ENCODE results near the gene SLC2A6.

Gene SLC2A6

GRCh38 chr9:133495327-133496293 lies 16.7 kb upstream of the SLC2A6 start:
- TF ChIP-seq ZNF274 (IDR thresholded peaks at IDR 0.05; ENCODE audit: low read depth, low read length): no peak

DNA sequence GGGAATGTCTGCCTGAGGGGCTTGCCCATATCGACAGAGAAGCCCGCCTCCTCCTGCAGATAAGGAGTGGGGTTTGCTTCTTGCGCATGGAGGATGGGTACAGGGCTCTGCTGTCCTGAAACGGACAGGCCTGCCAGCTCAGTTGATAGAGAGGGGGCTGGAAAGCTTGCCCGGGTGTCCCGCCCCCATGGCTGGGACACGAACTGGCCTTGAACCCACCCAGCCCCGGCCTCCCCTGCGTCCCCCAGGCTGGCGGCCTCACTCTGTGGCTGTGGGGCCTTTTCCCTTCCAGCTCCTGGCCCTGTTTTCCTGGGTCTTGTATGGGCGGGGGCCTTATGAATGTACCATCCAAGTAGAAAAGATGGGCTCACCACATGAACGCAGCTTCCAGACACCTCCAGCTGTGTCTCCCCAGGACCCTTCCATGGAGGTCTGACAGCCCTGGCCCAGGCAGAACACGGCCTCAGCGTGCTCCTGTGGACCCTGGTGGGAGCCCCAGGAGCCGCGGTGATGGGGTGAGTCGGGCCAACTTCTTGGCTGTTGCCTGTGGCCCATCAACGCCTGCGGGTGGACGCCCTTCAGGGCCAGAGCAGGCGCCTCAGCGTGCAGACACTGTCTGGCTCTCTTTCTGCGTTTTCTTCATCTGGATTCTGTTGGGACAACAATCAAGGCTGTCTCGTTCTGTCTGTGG lies 15.9 kb upstream of the SLC2A6 start:
- TF ChIP-seq ZNF274 (IDR thresholded peaks at IDR 0.05; ENCODE audit: low read depth, low read length): no peak
- H3K4me3 ChIP-seq (ENCODE audit: low read length): no peak overlapping the region

More at GRCh38 chr9:133495327-133496293, 16.7 kb upstream of the SLC2A6 start:
- no peak overlapping the region for H3K4me3 ChIP-seq (ENCODE audit: low read length)

DNA sequence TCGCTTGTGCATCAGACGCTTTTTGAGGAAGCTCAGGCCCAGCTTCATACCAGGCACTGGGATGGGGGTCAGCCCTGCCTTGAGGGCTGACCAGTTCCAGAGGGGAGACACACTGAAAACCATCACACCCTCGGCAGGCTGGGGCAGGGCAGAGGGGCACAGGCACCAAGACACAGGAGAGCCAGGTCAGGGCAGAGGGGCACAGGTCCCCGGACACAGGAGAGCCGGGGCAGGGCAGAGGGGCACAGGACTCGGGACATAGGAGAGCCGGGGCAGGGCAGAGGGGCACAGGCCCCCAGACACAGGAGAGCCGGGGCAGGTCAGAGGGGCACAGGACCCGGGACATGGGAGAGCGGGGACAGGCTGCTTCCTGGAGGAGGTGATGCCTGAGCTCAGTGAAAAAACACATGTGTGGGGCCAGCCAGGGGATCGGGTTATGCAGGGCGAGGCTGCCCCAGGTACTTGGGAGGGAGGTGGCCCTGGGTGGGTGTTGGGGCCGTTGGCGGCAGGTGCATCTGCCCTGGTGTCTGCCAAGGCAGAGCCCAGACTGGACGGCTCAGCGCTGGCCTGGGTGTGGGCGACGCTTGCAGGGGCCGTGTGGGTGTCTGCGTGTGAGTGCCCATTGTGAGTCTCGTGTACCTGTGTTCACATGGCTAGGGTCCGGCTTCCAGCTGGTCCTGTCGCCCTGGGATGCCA lies 15.1 kb upstream of the SLC2A6 start:
- no peak overlapping the region for H3K4me3 ChIP-seq (ENCODE audit: low read length)
- no peak for TF ChIP-seq ZNF274 (IDR thresholded peaks at IDR 0.05; ENCODE audit: low read depth, low read length)

GRCh38 chr9:133493428-133493827 lies 14.5 kb upstream of the SLC2A6 start:
- TF ChIP-seq ZNF274 (IDR thresholded peaks at IDR 0.05; ENCODE audit: low read depth, low read length): no peak
- no peak overlapping the region for H3K4me3 ChIP-seq (ENCODE audit: low read length)

- no peak overlapping the region for H3K4me3 ChIP-seq (ENCODE audit: low read length)
- TF ChIP-seq ZNF274 (IDR thresholded peaks at IDR 0.05; ENCODE audit: low read depth, low read length): no peak
Measured at GRCh38 chr9:133492061-133493021, 13.4 kb upstream of the SLC2A6 start.

DNA sequence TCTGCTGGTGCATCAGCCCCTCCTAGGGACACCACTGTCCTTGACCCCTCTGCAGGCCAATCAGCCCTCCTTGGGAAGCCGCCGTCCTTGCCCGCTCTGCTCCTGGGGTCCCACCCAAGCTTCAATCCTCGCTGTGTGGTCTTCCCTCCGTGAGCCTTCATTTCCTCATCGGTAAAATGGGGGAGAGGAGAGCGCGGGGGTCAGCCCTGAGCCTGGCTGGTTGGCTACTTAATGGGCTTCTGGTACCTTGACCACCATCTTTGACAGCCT lies 12.7 kb upstream of the SLC2A6 start:
- TF ChIP-seq ZNF274 (IDR thresholded peaks at IDR 0.05; ENCODE audit: low read depth, low read length): no peak
- H3K4me3 ChIP-seq (ENCODE audit: low read length): no peak overlapping the region

DNA sequence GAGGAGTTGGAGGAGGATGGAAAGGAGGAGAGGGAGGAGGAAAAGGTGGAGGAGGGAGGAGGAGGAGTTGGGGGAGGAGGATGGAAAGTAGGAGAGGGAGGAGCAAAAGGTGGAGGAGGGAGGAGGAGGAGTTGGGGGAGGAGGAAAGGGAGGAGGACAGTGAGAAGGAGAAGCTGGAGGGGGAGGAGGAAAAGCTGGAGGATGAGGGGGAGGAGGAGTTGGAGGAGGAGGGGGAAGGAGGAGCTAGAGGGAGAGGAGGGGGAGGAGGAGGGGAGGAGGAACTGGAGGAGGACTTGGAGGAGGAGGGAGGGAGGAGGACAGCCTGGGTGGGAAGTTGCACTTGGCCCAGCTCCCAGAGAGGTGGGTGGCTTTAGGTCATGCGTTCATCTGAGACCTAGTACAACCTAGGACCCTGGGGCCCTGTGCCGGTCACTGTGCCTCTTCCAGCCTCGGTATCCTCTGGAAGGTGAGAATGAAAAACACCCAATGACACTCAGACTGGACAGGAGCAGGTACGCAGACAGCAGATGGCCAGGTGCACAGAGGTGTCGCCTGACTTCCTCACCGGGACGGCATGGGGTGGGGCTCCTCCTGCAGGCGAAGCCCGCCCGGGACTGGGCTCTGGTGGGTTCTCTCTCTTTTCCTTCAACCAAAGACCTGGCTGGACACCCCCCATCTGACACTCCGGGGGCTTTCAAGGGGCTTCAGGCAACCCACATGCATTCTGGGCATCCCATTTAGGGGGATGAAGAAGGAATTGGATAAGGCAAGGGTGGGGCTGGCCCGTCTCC lies 12.2 kb upstream of the SLC2A6 start:
- TF ChIP-seq ZNF274 (IDR thresholded peaks at IDR 0.05; ENCODE audit: low read depth, low read length): no peak

GRCh38 chr9:133490201-133490681 lies 11.3 kb upstream of the SLC2A6 start:
- H3K4me3 ChIP-seq (ENCODE audit: low read length): no peak overlapping the region
- TF ChIP-seq ZNF274 (IDR thresholded peaks at IDR 0.05; ENCODE audit: low read depth, low read length): no peak

More for the DNA sequence above, 12.2 kb upstream of the SLC2A6 start:
- H3K4me3 ChIP-seq (ENCODE audit: low read length): no peak overlapping the region

GRCh38 chr9:133489253-133490190 lies 10.6 kb upstream of the SLC2A6 start:
- no peak overlapping the region for H3K4me3 ChIP-seq (ENCODE audit: low read length)
- TF ChIP-seq ZNF274 (IDR thresholded peaks at IDR 0.05; ENCODE audit: low read depth, low read length): no peak

DNA sequence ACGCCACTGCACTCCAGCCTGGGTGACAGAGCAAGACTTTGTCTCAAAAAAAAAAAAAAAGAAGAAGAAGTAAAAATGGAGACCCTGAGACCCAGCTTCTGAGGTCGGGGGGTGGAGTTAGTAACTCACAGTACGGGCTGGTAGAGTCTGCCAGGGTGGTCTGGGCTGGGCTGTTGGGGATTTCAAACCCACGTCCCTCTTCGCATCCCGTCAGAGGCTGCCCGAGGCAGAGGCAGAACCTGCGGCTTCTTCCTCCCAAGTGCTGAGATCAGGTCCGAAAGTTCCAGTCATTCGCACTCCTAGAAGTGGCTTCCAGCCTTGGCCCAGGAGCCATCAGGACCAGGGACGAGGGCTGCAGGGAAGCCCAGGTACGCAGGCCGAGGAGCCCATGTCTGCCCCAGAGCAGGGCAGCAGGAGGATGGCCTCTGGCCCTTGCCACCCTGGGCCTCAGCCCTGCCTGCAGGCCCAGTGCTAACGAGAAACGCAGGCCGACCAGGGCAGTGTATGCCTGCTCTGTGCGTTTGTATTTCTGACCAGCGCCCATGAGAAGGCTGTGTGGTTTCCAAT lies 9.9 kb upstream of the SLC2A6 start:
- TF ChIP-seq ZNF274 (IDR thresholded peaks at IDR 0.05; ENCODE audit: low read depth, low read length): no peak
- no peak overlapping the region for H3K4me3 ChIP-seq (ENCODE audit: low read length)

DNA sequence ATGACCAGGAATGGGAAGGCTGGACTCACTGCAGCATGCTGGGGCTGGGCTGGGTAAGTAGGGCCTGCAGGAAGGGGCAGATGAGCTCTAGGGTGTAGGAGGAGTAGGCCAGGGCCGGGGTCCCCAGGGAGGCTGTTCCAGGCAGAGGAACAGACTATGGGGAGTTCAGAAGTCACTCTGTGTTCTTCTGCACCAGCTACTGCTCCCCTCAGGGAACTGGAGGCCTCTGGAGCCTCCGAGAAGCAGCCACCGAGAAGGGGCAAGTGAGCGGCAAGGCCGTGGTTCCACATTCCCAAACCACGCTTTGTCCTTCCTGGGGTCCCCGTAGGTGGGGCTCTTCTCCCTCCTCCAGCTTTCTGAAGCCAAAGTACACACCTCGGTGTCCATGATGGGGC lies 8.4 kb upstream of the SLC2A6 start:
- H3K4me3 ChIP-seq (ENCODE audit: low read length): no peak overlapping the region
- TF ChIP-seq ZNF274 (IDR thresholded peaks at IDR 0.05; ENCODE audit: low read depth, low read length): no peak
